Adrenal gland (tissue), 5 donors: ENCODE measurements around the gene GRP.

ENCODE experiments used
- POLR2A ChIP-seq, 2 donors: fragments of 450-650 bp; IDR thresholded peaks; one replicate each; pipeline ENCODE4 v1.6.1; 2017; ENCODE audit warnings: antibody characterized with exemption in 2 of 2, mild to moderate bottlenecking in 2 of 2, moderate library complexity in 1 of 2
- TF ChIP-seq, protein P1 (sequence below), 6 experiments: fragments of 450-650 bp in 4 of 6; fragments of 200-600 bp in 2 of 6; sonication (generic) in 1 of 6; IDR thresholded peaks; 1 replicate in 5 of 6; 2 replicates in 1 of 6; pipeline versions ENCODE4 v1.5.1 to v1.8.0; 2016 to 2021; ENCODE audit warnings: antibody characterized with exemption in 6 of 6, mild to moderate bottlenecking in 2 of 6, moderate library complexity in 1 of 6
- donor health status: DM: no; HTN: no; CAD: no.

DNA sequence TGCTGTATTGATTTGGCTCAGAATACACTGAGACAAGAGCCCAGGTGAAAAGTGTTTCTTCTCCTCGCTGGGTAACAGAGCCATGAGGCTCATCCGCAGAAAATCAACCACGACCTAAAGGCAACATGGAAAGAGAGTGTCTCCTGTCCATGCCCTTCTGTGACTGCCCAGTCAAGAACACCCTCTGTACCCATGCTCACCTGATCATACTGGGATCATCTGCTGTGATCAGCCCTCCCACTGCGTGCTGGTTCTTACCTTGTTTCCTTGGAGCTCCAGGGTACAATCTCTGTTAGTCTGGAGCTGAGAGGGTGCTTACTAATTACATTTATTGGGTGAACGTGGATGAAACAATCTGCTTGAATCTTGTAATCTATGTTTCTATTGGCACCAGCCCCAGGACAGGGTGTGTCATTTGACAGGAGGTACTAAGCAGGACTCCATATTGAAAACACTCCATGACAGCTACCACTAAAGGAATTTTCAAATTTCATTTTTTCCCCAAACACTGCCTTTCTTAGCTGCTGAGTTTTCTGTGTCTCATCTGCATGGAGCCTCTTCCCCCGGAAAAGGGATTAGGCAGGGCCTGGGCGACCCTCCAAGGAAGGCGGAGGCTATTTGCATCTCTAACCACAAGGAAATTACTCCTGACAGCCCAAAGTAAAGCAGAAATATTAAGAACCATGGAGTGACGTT, 39.7 kb upstream of the GRP start:
- TF ChIP-seq, protein P1, sequence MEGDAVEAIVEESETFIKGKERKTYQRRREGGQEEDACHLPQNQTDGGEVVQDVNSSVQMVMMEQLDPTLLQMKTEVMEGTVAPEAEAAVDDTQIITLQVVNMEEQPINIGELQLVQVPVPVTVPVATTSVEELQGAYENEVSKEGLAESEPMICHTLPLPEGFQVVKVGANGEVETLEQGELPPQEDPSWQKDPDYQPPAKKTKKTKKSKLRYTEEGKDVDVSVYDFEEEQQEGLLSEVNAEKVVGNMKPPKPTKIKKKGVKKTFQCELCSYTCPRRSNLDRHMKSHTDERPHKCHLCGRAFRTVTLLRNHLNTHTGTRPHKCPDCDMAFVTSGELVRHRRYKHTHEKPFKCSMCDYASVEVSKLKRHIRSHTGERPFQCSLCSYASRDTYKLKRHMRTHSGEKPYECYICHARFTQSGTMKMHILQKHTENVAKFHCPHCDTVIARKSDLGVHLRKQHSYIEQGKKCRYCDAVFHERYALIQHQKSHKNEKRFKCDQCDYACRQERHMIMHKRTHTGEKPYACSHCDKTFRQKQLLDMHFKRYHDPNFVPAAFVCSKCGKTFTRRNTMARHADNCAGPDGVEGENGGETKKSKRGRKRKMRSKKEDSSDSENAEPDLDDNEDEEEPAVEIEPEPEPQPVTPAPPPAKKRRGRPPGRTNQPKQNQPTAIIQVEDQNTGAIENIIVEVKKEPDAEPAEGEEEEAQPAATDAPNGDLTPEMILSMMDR (IDR thresholded peaks at IDR 0.05), result no peak
- TF ChIP-seq POLR2A (IDR thresholded peaks at IDR 0.05), result no peak
